DMS153 treated with DMSO at 0.1 percent for 48 hours (cell line): ENCODE data around the gene CEBPB.

Experiments
- DNase-seq: peaks from one replicate; lab custom pipeline; 2025; ENCODE audit not compliant: unreplicated experiment; lab: John Stamatoyannopoulos, UW

CEBPB gene

GRCh38 chr20:50224531-50225255, 34.1 kb downstream of the CEBPB start:
- DNase-seq: no peak

- no peak for DNase-seq
These were observed 35.7 kb downstream of the CEBPB start for GRCh38 chr20:50226093-50226974.

GRCh38 chr20:50227506-50227905, 36.9 kb downstream of the CEBPB start:
- DNase-seq: no peak

GRCh38 chr20:50229156-50229607, 38.6 kb downstream of the CEBPB start:
- DNase-seq: no peak

GRCh38 chr20:50230184-50230583, 39.6 kb downstream of the CEBPB start:
- DNase-seq: no peak

GRCh38 chr20:50230871-50231560, 40.4 kb downstream of the CEBPB start:
- DNase-seq: no peak

GRCh38 chr20:50231854-50232253, 41.2 kb downstream of the CEBPB start:
- no peak for DNase-seq

- no peak for DNase-seq
These were observed 42.2 kb downstream of the CEBPB start for GRCh38 chr20:50232651-50233324.

GRCh38 chr20:50233325-50234212, 42.9 kb downstream of the CEBPB start:
- no peak for DNase-seq

GRCh38 chr20:50234288-50234687, 43.7 kb downstream of the CEBPB start:
- DNase-seq: no peak

GRCh38 chr20:50237349-50237748, 46.7 kb downstream of the CEBPB start:
- no peak for DNase-seq

GRCh38 chr20:50238081-50238800, 47.6 kb downstream of the CEBPB start:
- DNase-seq: no peak

- DNase-seq: no peak
These were observed 49.5 kb downstream of the CEBPB start for GRCh38 chr20:50240092-50240491.

- no peak for DNase-seq
These were observed 51.5 kb downstream of the CEBPB start for GRCh38 chr20:50242178-50242514.
